H9 (cell line): ENCODE results near the gene RAET1L. TPM values are rescaled to one million over a fixed set of nuclear protein-coding genes. Genes with fewer than 3 reads are reported as not detected.

Experiments used
- DNase-seq: peaks from one replicate; pipeline ENCODE4 v3.0.0-alpha.2; 2017
- H2AFZ ChIP-seq: one replicate; pipeline ENCODE4 v1.6.1; 2013; ENCODE audit warnings: mild to moderate bottlenecking, low read length, control low read depth, moderate library complexity
- H2AK5ac ChIP-seq: 2 replicates; pipeline ENCODE4 v1.6.1; 2013; ENCODE audit warnings: low read length, control low read depth, mixed read lengths; ENCODE audit not compliant: insufficient read length
- H2BK120ac ChIP-seq: one replicate; pipeline ENCODE4 v1.6.1; 2013; ENCODE audit warnings: low read depth, mild to moderate bottlenecking, low read length, control low read depth, inconsistent platforms; ENCODE audit not compliant: poor library complexity, severe bottlenecking
- H2BK12ac ChIP-seq: 2 replicates; pipeline ENCODE4 v1.6.1; 2013; ENCODE audit warnings: low read length, control low read depth, mixed read lengths, low read depth; ENCODE audit not compliant: insufficient read length
- H2BK15ac ChIP-seq: 2 replicates; pipeline ENCODE4 v1.6.1; 2013; ENCODE audit warnings: low read depth, low read length, control low read depth
- H2BK20ac ChIP-seq: one replicate; pipeline ENCODE4 v1.6.1; 2013; ENCODE audit warnings: low read depth, mild to moderate bottlenecking, low read length, control low read depth, inconsistent platforms; ENCODE audit not compliant: poor library complexity, severe bottlenecking
- H2BK5ac ChIP-seq: 2 replicates; pipeline ENCODE4 v1.6.1; 2013; ENCODE audit warnings: low read length, control low read depth, mixed read lengths; ENCODE audit not compliant: insufficient read length
- H3K14ac ChIP-seq: 2 replicates; pipeline ENCODE4 v1.6.1; 2013; ENCODE audit warnings: low read length, control low read depth; ENCODE audit not compliant: insufficient read depth
- H3K18ac ChIP-seq: 2 replicates; pipeline ENCODE4 v1.6.1; 2013; ENCODE audit warnings: low read depth, mild to moderate bottlenecking, mixed read lengths, low read length, control low read depth; ENCODE audit not compliant: insufficient read length
- H3K23ac ChIP-seq: 2 replicates; pipeline ENCODE4 v1.6.1; 2013; ENCODE audit warnings: low read length, control low read depth, mixed read lengths, low read depth; ENCODE audit not compliant: insufficient read length
- H3K23me2 ChIP-seq: 2 replicates; pipeline ENCODE4 v1.6.1; 2013; ENCODE audit warnings: low read depth, mild to moderate bottlenecking, mixed read lengths, low read length, control low read depth; ENCODE audit not compliant: insufficient read length, poor library complexity, severe bottlenecking
- H3K27ac ChIP-seq: 2 replicates; pipeline ENCODE4 v1.5.1; 2013; ENCODE audit warnings: low read length, control low read depth, mixed read lengths, low read depth; ENCODE audit not compliant: insufficient read length
- H3K27me3 ChIP-seq: 2 replicates; pipeline ENCODE4 v1.6.1; 2013; ENCODE audit warnings: low read length, control low read depth, inconsistent platforms; ENCODE audit not compliant: insufficient read depth
- H3K4ac ChIP-seq: 2 replicates; pipeline ENCODE4 v1.6.1; 2013; ENCODE audit warnings: low read depth, mild to moderate bottlenecking, control low read depth, inconsistent platforms, low read length, moderate library complexity
- H3K4me1 ChIP-seq: 2 replicates; pipeline ENCODE4 v1.6.1; 2013; ENCODE audit warnings: low read length, control low read depth, inconsistent platforms; ENCODE audit not compliant: insufficient read depth
- H3K4me2 ChIP-seq: 2 replicates; pipeline ENCODE4 v1.6.1; 2013; ENCODE audit warnings: low read length, control low read depth, mixed read lengths; ENCODE audit not compliant: insufficient read length, insufficient read depth
- H3K56ac ChIP-seq: 2 replicates; pipeline ENCODE4 v1.6.1; 2013; ENCODE audit warnings: low read depth, mild to moderate bottlenecking, mixed read lengths, low read length, control low read depth; ENCODE audit not compliant: insufficient read length
- H3K79me1 ChIP-seq: 2 replicates; pipeline ENCODE4 v1.6.1; 2013; ENCODE audit warnings: low read depth, mild to moderate bottlenecking, moderate library complexity, low read length, control low read depth, inconsistent platforms; ENCODE audit not compliant: insufficient read depth, poor library complexity, severe bottlenecking
- H3K79me2 ChIP-seq: 2 replicates; pipeline ENCODE4 v1.6.1; 2013; ENCODE audit warnings: low read length, control low read depth, inconsistent platforms; ENCODE audit not compliant: insufficient read depth
- H3K9ac ChIP-seq: 2 replicates; pipeline ENCODE4 v1.6.1; 2013; ENCODE audit warnings: low read length, control low read depth, mixed read lengths; ENCODE audit not compliant: insufficient read length; ENCODE audit errors: extremely low read depth
- H3K9me3 ChIP-seq: one replicate; pipeline ENCODE4 v1.6.1; 2013; ENCODE audit warnings: low read depth, low read length, inconsistent platforms; ENCODE audit not compliant: control insufficient read depth
- H3T11ph ChIP-seq: one replicate; pipeline ENCODE4 v1.6.1; 2013; ENCODE audit warnings: mild to moderate bottlenecking, low read length, control low read depth, inconsistent platforms
- H4K20me1 ChIP-seq: one replicate; pipeline ENCODE4 v1.6.1; 2013; ENCODE audit not compliant: control insufficient read depth, insufficient read length, insufficient read depth
- H4K5ac ChIP-seq: 2 replicates; pipeline ENCODE4 v1.6.1; 2013; ENCODE audit warnings: low read depth, mild to moderate bottlenecking, mixed read lengths, low read length, control low read depth; ENCODE audit not compliant: insufficient read length
- H4K8ac ChIP-seq: replicated peaks from 2 replicates; pipeline ENCODE4 v1.6.1; 2013; ENCODE audit warnings: low read length, control low read depth, mixed read lengths, low read depth; ENCODE audit not compliant: insufficient read length
- H4K91ac ChIP-seq: 2 replicates; pipeline ENCODE4 v1.6.1; 2013; ENCODE audit warnings: low read depth, mild to moderate bottlenecking, moderate library complexity, mixed read lengths, low read length, control low read depth; ENCODE audit not compliant: insufficient read length
- H3K27ac Mint-ChIP-seq, 3 experiments: 2 replicates in 2 of 3; 3 replicates in 1 of 3; pipeline ENCODE4 v1.8.0; 2020 to 2021; ENCODE audit warnings: mixed read lengths in 3 of 3, mild to moderate bottlenecking in 1 of 3, moderate library complexity in 1 of 3
- H3K27me3 Mint-ChIP-seq: 2 replicates; pipeline ENCODE4 v1.8.0; 2021; ENCODE audit warnings: low read depth, mild to moderate bottlenecking, moderate library complexity, mixed read lengths
- H3K36me3 Mint-ChIP-seq, 3 experiments: 2 replicates in 2 of 3; 3 replicates in 1 of 3; pipeline ENCODE4 v1.8.0; 2020 to 2021; ENCODE audit warnings: low read depth in 3 of 3, mixed read lengths in 3 of 3; ENCODE audit not compliant: insufficient read depth in 1 of 3
- H3K4me1 Mint-ChIP-seq, 2 experiments: 2 replicates each; pipeline ENCODE4 v1.8.0; 2020; ENCODE audit warnings: mixed read lengths in 2 of 2
- H3K4me3 Mint-ChIP-seq, 2 experiments: 2 replicates in 1 of 2; 3 replicates in 1 of 2; pipeline ENCODE4 v1.8.0; 2020 to 2021; ENCODE audit warnings: mild to moderate bottlenecking in 2 of 2, mixed read lengths in 2 of 2, moderate library complexity in 1 of 2
- H3K9me3 Mint-ChIP-seq, 2 experiments: 2 replicates in 1 of 2; 3 replicates in 1 of 2; pipeline ENCODE4 v1.8.0; 2020; ENCODE audit warnings: mild to moderate bottlenecking in 2 of 2, mixed read lengths in 2 of 2, moderate library complexity in 1 of 2
- WGBS: extraction: QIAGEN DNeasy Blood & Tissue Kit; methylation state at CpG from one replicate; pipeline ENCODE4 v1.1.7; 2013; ENCODE audit warnings: missing lambda C conversion rate, low lambda C conversion rate, mixed read lengths; ENCODE audit not compliant: insufficient read length; ENCODE audit errors: extremely low coverage; 5-methylcytosine and 5-hydroxymethylcytosine counted together
- total RNA-seq: library from RNA; stranded (reverse); gene quantifications from 2 replicates; pipeline ENCODE4 v1.2.1, GENCODE V29; 2021
- TF ChIP-seq, protein P1 (sequence below): fragments of 200-600 bp; sonication (generic); conservative IDR thresholded peaks from 3 replicates; pipeline ENCODE4 v1.8.0; 2021; ENCODE audit warnings: antibody characterized with exemption, mild to moderate bottlenecking

RAET1L gene
- total RNA-seq, 1 experiment from 2014 or later = not detected

- peak overlapping the region; percentile 37 for H3K4me2 ChIP-seq
- H3K79me1 ChIP-seq = no peaks in the 10 kb centered on the region
- H3K23ac ChIP-seq = no peak overlapping the region
- no peak overlapping the region for H2BK20ac ChIP-seq
- H3T11ph ChIP-seq = no peak overlapping the region
- peaks cover 0 to 10% of the 10 kb centered on the region in 2 experiments; a peak in 3 of 5 replicates for H3K9me3 Mint-ChIP-seq
- no peak overlapping the region for H4K5ac ChIP-seq
- no peak overlapping the region for H2AFZ ChIP-seq
- no peaks in the 10 kb centered on the region for H3K79me2 ChIP-seq
- peaks cover 27% of the 10 kb centered on the region in 2 experiments for H3K4me1 Mint-ChIP-seq
- H4K8ac ChIP-seq = no peak overlapping the region
- H3K9me3 ChIP-seq = no peaks in the 10 kb centered on the region
- TF ChIP-seq, protein P1, sequence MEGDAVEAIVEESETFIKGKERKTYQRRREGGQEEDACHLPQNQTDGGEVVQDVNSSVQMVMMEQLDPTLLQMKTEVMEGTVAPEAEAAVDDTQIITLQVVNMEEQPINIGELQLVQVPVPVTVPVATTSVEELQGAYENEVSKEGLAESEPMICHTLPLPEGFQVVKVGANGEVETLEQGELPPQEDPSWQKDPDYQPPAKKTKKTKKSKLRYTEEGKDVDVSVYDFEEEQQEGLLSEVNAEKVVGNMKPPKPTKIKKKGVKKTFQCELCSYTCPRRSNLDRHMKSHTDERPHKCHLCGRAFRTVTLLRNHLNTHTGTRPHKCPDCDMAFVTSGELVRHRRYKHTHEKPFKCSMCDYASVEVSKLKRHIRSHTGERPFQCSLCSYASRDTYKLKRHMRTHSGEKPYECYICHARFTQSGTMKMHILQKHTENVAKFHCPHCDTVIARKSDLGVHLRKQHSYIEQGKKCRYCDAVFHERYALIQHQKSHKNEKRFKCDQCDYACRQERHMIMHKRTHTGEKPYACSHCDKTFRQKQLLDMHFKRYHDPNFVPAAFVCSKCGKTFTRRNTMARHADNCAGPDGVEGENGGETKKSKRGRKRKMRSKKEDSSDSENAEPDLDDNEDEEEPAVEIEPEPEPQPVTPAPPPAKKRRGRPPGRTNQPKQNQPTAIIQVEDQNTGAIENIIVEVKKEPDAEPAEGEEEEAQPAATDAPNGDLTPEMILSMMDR = no peak
- no peak for DNase-seq
- no peak overlapping the region for H2BK15ac ChIP-seq
- peaks cover 5% of the 10 kb centered on the region for H3K23me2 ChIP-seq
- H2AK5ac ChIP-seq = no peak overlapping the region
- no peak overlapping the region for H3K27ac Mint-ChIP-seq
- no peaks in the 10 kb centered on the region for H3K4me1 ChIP-seq
- H3K36me3 Mint-ChIP-seq = no peaks in the 10 kb centered on the region; a peak in 2 of 7 replicates
- WGBS = no CpG with 5 or more reads among the region's 49 CpGs
- no peak overlapping the region for H3K9ac ChIP-seq
- H2BK5ac ChIP-seq = no peak overlapping the region
- H3K14ac ChIP-seq = no peak overlapping the region
- no peak overlapping the region for H3K18ac ChIP-seq
- H2BK120ac ChIP-seq = no peak overlapping the region
- no peak overlapping the region for H2BK12ac ChIP-seq
- peak overlapping the region; percentile 53 to 71 for H3K4me3 Mint-ChIP-seq
- peaks cover 99% of the 10 kb centered on the region for H3K27me3 Mint-ChIP-seq
- H3K27ac ChIP-seq = no peak overlapping the region
- peaks cover 79% of the 10 kb centered on the region for H3K27me3 ChIP-seq
- H3K56ac ChIP-seq = no peak overlapping the region
- H4K20me1 ChIP-seq = no peaks in the 10 kb centered on the region
- no peak overlapping the region for H4K91ac ChIP-seq
- no peak overlapping the region for H3K4ac ChIP-seq
Measured at GRCh38 chr6:149990661-149991471, 34.5 kb downstream of the RAET1L start.
